Thoracic aorta (tissue), 2 donors: ENCODE results near the gene AHI1. TPM values are rescaled to one million over a fixed set of nuclear protein-coding genes. Genes with fewer than 3 reads are reported as not detected.

Experiments
- ATAC-seq: fragments of 150-250 bp; one replicate; pipeline ENCODE4 v1.8.0; 2017; ENCODE audit warnings: low read depth; ENCODE audit not compliant: insufficient number of reproducible peaks, low FRiP score
- DNase-seq: peaks from one replicate; pipeline ENCODE4 v3.0.0-alpha.2; 2020; ENCODE audit warnings: low spot score
- H3K27ac ChIP-seq, 2 donors: fragments of 200-600 bp; sonication (generic); 1 replicate in 1 of 2; 2 replicates in 1 of 2; pipeline ENCODE4 v1.5.1; 2016; ENCODE audit warnings: mild to moderate bottlenecking in 2 of 2, moderate library complexity in 2 of 2
- H3K27me3 ChIP-seq: fragments of 200-600 bp; sonication (generic); replicated peaks from 2 replicates; pipeline ENCODE4 v1.6.0; 2016; ENCODE audit warnings: mild to moderate bottlenecking; ENCODE audit not compliant: insufficient read depth
- H3K36me3 ChIP-seq: fragments of 200-600 bp; sonication (generic); one replicate; pipeline ENCODE4 v1.5.1; 2016
- H3K4me1 ChIP-seq, 2 donors: fragments of 200-600 bp; sonication (generic); 1 replicate in 1 of 2; 2 replicates in 1 of 2; pipeline versions ENCODE4 v1.5.1 to v1.6.0; 2016; ENCODE audit warnings: low read depth in 2 of 2, mild to moderate bottlenecking in 1 of 2; ENCODE audit not compliant: control insufficient read depth in 1 of 2
- H3K4me3 ChIP-seq: fragments of 200-600 bp; sonication (generic); 2 replicates; pipeline ENCODE4 v1.5.1; 2016; ENCODE audit warnings: mild to moderate bottlenecking
- H3K9me3 ChIP-seq: fragments of 200-600 bp; sonication (generic); 2 replicates; pipeline ENCODE4 v1.5.1; 2016
- total RNA-seq, 2 donors: library from RNA; depleted of rRNA; stranded (reverse); fragments of >200 nt; gene quantifications; one replicate each; pipeline versions ENCODE4 v1.1.0 to v1.2.3, GENCODE V29; 2016
- TF ChIP-seq, protein P1 (sequence below): fragments of 200-600 bp; sonication (generic); IDR thresholded peaks from one replicate; pipeline ENCODE4 v1.5.1; 2019; ENCODE audit warnings: antibody characterized with exemption

AHI1 gene
- total RNA-seq, 2 donors from 2014 or later = 21.7 to 65.5 TPM

DNA sequence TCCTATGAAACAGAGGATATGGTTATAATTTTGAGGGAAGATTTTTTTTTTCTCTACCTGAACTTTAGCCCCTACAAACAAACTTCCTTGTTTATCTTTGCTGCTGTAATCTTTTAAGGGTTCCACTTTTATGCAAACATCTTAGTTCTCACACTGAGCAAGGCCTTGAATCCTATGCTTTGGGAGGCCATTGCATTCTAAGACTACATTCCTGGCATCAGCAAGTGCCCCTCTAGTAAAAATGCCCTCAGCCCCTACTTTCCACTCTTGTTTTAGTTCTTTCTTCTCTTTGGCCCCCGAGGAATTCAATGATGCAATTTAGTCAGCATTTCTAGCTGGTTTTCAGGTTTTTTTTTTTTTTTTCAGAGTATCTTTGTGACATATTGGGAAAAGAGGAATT lies 8.1 kb upstream of the AHI1 start:
- H3K36me3 ChIP-seq = no peaks in the 10 kb centered on the region
- H3K27me3 ChIP-seq = no peaks in the 10 kb centered on the region
- H3K9me3 ChIP-seq = no peaks in the 10 kb centered on the region
- no peak for ATAC-seq
- TF ChIP-seq, protein P1, sequence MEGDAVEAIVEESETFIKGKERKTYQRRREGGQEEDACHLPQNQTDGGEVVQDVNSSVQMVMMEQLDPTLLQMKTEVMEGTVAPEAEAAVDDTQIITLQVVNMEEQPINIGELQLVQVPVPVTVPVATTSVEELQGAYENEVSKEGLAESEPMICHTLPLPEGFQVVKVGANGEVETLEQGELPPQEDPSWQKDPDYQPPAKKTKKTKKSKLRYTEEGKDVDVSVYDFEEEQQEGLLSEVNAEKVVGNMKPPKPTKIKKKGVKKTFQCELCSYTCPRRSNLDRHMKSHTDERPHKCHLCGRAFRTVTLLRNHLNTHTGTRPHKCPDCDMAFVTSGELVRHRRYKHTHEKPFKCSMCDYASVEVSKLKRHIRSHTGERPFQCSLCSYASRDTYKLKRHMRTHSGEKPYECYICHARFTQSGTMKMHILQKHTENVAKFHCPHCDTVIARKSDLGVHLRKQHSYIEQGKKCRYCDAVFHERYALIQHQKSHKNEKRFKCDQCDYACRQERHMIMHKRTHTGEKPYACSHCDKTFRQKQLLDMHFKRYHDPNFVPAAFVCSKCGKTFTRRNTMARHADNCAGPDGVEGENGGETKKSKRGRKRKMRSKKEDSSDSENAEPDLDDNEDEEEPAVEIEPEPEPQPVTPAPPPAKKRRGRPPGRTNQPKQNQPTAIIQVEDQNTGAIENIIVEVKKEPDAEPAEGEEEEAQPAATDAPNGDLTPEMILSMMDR = no peak
- H3K4me1 ChIP-seq = no peaks in the 10 kb centered on the region
- H3K27ac ChIP-seq = no peak overlapping the region
- H3K4me3 ChIP-seq = no peak overlapping the region
- no peak for DNase-seq

DNA sequence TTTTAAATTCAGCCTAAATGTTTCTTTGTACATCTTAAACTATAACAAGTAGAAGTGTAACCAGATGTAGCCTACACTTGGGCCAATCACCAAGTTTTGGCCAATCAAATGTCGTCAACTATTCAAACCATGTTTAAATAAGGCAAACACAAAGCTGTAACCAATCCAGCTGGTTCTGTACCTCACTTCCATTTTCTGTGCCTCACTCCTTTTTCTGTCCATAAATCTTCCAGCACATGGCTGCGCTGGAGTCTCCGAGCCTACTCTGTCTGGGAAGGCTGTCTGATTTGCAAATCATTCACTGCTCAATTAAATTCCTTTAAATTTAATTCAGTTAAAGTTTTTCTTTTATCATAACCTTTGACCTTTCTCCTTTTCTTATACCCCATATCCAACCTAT lies 7.7 kb upstream of the AHI1 start:
- no peaks in the 10 kb centered on the region for H3K4me1 ChIP-seq
- TF ChIP-seq, protein P1 = no peak
- DNase-seq (no peak), ATAC-seq (no peak)
- no peak overlapping the region for H3K27ac ChIP-seq
- no peak overlapping the region for H3K4me3 ChIP-seq
- H3K36me3 ChIP-seq = no peaks in the 10 kb centered on the region
- H3K9me3 ChIP-seq = no peaks in the 10 kb centered on the region
- H3K27me3 ChIP-seq = no peaks in the 10 kb centered on the region

DNA sequence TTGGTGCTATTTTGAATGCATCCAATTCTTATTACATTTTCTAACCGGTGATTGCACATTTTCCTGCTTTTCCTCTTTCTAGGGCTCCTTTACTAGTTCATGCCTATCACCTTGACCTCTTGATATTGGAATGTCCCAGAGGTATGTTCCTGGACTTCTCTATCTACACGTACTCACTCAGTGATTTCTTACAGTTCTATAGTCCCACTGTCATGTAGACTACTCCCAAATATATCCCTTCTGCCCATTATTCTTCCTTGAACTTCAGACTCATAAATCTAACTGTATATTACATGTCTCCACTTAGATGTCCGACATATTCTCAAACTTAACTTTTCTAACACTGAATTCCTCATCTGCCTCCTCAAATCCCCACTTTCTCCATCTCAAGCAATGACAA lies 7.2 kb upstream of the AHI1 start:
- TF ChIP-seq, protein P1 = no peak

DNA sequence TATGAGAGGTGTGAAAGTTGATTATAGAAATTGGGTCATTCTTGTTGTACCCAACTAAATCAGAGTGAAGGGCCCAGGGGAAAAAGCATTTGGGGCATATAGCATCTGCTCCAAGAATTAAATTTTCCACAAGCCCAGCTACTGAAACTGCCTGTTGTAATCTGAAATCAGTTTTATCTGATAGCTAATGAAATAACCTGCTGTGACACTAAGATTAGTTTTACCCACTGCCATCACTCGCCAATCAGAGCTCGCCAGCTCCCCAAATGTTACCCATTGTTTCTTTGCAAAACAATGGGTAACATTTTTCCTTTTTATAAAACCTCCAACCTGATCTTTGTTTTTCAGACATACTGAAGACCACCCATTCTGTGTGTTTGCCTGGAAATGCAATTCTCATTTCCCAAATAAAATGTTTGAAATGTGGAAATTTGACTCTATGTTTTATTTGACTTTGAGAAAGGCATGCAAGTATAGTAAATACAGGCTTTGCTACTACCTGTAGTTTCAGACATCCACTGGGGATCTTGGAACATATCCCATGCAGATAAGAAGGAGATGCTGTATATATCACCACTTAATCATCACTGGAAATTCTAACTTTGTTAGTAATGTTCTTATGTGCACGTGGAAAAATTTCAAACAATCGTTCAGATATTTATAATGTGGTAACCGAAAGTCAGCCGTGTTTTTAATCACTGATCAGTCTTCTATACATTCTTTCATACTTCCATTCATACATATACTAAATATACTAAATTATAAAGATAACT lies 6.3 kb upstream of the AHI1 start:
- ATAC-seq = no peak

More for the DNA sequence above, 7.2 kb upstream of the AHI1 start:
- no peak overlapping the region for H3K27ac ChIP-seq
- no peaks in the 10 kb centered on the region for H3K27me3 ChIP-seq
- no peaks in the 10 kb centered on the region for H3K9me3 ChIP-seq
- no peaks in the 10 kb centered on the region for H3K36me3 ChIP-seq
- ATAC-seq = no peak
- H3K4me3 ChIP-seq = no peak overlapping the region
- no peaks in the 10 kb centered on the region for H3K4me1 ChIP-seq
- DNase-seq = no peak

More for the DNA sequence above, 6.3 kb upstream of the AHI1 start:
- peaks cover 0 to 2% of the 10 kb centered on the region in 2 donors for H3K4me1 ChIP-seq
- H3K4me3 ChIP-seq = no peak overlapping the region
- no peaks in the 10 kb centered on the region for H3K9me3 ChIP-seq
- no peaks in the 10 kb centered on the region for H3K27me3 ChIP-seq
- no peaks in the 10 kb centered on the region for H3K36me3 ChIP-seq
- no peak for DNase-seq
- no peak overlapping the region for H3K27ac ChIP-seq
- TF ChIP-seq, protein P1 = no peak
